Activated naive CD4-positive, alpha-beta T cell treated with anti-CD3 and anti-CD28 coated beads, Interleukin-2, amount 10 ng/mL, durations not matched to agents 7 days and 5 days (primary cell): ENCODE results near the gene KDM5B.

ENCODE experiments used
- CTCF ChIA-PET: fragments of 350-600 bp; sonication (Branson Sonifier 250); formaldehyde crosslinking; loops from one replicate; lab custom pipeline; 2021; ENCODE audit warnings: antibody characterized with exemption; lab: Charles Lee
- DNase-seq: peaks from one replicate; pipeline ENCODE4 v3.0.0-alpha.2; 2020
- H3K27ac Mint-ChIP-seq: one replicate; pipeline ENCODE4 v1.8.0; 2021; ENCODE audit warnings: mild to moderate bottlenecking, moderate library complexity, mixed read lengths
- H3K27me3 Mint-ChIP-seq: one replicate; pipeline ENCODE4 v1.8.0; 2021; ENCODE audit warnings: mild to moderate bottlenecking, mixed read lengths
- H3K36me3 Mint-ChIP-seq: one replicate; pipeline ENCODE4 v1.8.0; 2021; ENCODE audit warnings: mixed read lengths
- H3K4me1 Mint-ChIP-seq: one replicate; pipeline ENCODE4 v1.8.0; 2021; ENCODE audit warnings: mixed read lengths
- H3K4me3 Mint-ChIP-seq: one replicate; pipeline ENCODE4 v1.8.0; 2021; ENCODE audit warnings: mild to moderate bottlenecking, moderate library complexity, mixed read lengths
- H3K9me3 Mint-ChIP-seq: one replicate; pipeline ENCODE4 v1.8.0; 2021; ENCODE audit warnings: mixed read lengths

The KDM5B gene

DNA sequence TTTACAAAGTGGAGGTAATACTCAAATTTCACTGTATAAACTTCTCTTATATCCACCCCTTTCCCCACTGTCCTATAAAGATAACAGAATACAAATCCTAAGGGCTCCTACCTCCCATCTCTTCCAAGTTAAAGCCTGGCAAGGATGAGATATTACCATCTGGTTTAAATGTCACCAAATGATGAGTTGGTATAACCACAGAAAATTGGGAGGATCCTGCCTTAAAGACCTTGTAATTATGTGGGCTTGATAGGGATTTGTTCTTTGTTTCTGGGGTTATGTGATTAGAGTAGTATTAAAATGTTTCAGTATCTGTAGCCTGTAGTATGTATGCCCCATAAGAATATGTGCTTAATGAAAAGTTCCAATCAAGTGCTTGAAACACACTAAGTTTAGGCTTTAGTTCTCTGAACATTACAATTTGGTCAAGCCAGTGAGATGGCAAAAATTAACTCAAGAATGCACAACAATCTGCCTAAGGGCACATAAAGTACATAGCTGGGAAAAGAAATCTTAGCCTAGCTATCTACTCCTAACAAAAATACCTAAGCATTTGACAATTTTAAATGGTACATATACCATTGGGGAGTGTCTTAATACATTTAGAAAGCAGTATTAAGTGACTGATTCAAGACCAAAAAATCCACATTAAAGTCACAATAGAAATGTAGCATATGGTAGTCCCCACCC is 14.0 kb downstream of the KDM5B start:
- H3K9me3 Mint-ChIP-seq, result no peaks in the 10 kb centered on the region
- H3K4me1 Mint-ChIP-seq, result peaks cover 18% of the 10 kb centered on the region
- no peak for DNase-seq
- H3K27me3 Mint-ChIP-seq, result no peaks in the 10 kb centered on the region
- peaks cover 5% of the 10 kb centered on the region for H3K36me3 Mint-ChIP-seq
- CTCF ChIA-PET, result interaction anchor here (0.6 kb wide), 1 partner anchor 178 kb away, joined by 3 read pairs; no protein-coding TSS in a partner anchor
- no peak overlapping the region for H3K27ac Mint-ChIP-seq
- H3K4me3 Mint-ChIP-seq, result no peak overlapping the region

DNA sequence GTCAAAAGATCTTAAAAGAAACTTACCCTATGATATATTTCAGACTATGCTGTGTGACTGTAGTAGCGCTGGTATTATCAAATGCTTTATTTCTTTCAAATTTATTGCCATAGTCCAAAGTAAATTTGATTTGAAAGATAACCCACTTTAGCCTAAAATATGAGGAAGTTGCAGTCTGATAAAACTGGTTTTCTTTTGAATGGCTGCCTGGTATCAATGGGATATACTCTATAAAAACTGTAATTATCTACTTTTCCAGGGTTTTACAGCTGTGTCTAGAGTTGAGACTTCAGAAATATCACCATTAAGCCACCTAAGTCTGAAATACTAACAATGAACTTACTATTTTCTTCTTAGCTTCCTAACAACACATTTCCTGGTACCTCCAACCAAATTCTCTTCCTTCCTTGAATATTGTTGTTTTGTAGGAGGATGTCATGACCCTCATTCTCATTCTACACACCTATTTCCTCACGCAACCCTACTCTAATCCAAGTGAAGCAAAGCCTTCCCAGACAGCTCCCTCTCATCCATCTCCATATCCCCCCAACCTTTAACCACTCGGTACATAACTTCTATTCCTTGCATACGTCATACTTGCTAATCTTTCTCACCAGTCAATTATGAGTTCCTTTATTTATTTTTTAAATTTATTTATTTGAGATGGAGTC is 17.0 kb downstream of the KDM5B start:
- no peak for DNase-seq
- Mint-ChIP-seq H3K4me3 (no peak overlapping the region), H3K4me1 (peaks cover 5% of the 10 kb centered on the region), H3K36me3 (peaks cover 5% of the 10 kb centered on the region), H3K27me3 (no peaks in the 10 kb centered on the region), H3K27ac (no peak overlapping the region), H3K9me3 (no peaks in the 10 kb centered on the region)
- CTCF ChIA-PET, result interaction anchor here (1.6 kb wide), 1 partner anchor 10 kb away, joined by 3 read pairs; no protein-coding TSS in a partner anchor

DNA sequence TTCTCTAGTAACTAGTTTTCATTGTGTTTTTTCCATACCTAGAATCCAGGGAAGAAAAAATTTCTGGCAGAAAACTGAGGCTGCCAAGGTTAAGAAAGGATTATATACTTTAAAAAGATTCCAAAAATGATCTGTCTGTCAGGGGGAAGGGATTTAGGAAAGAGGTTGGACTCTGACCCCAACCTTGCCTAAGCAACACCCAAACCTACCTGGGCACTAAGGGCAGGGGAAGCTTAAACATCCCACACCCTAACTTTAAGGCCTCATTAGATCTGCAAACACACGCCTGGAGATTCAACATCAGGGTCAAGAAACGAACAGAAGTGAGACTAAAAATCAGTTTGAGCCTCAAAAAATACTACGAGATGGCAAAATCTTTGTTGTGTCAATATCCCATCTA is 19.4 kb downstream of the KDM5B start:
- no peak overlapping the region for H3K27ac Mint-ChIP-seq
- peaks cover 5% of the 10 kb centered on the region for H3K4me1 Mint-ChIP-seq
- CTCF ChIA-PET, result no interaction called here

DNA sequence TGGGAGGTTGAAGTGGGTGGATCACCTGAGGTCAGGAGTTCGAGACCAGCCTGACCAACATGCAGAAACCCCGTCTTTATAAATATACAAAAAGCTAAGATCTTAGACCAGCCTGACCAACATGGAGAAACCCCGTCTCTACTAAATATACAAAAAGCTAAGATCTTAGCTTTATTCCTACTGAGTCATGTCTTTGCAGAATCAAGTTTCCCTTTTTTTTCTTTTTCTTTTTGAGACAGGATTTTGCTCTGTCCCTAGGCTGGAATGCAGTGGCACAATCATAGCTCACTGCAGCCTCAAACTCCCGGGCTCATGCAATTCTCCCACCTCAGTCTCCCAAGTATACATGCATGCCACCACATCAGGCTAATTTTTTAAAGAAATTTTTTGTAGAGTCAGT is 21.4 kb downstream of the KDM5B start:
- Mint-ChIP-seq H3K4me3 (no peak overlapping the region), H3K4me1 (peaks cover 5% of the 10 kb centered on the region), H3K27me3 (no peaks in the 10 kb centered on the region), H3K9me3 (no peaks in the 10 kb centered on the region), H3K36me3 (peaks cover 3% of the 10 kb centered on the region), H3K27ac (no peak overlapping the region)
- CTCF ChIA-PET, result interaction anchor here (0.9 kb wide), 1 partner anchor 17 kb away, joined by 3 read pairs; no protein-coding TSS in a partner anchor
- no peak for DNase-seq

More for the DNA sequence above, 19.4 kb downstream of the KDM5B start:
- DNase-seq, result no peak
- H3K9me3 Mint-ChIP-seq, result no peaks in the 10 kb centered on the region
- peaks cover 5% of the 10 kb centered on the region for H3K36me3 Mint-ChIP-seq
- H3K4me3 Mint-ChIP-seq, result no peak overlapping the region
- H3K27me3 Mint-ChIP-seq, result no peaks in the 10 kb centered on the region

DNA sequence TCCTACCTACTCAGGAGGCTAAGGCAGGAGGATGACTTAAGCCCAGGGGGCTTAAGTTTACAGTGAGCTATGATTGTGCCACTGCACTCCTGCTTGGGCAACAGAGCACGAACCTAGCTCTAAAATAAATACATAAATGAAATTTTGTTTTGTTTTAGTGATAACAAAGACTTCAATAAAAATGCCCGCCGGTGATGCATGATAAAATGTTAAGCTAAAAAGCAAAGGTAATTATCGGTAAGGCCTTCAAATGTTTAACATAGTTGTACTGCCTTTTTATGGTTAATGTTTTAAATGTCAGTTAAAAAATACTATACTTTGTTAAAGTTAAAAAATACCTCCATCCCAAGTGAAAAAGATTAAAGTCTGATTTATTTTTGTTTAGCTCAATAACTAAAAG is 27.0 kb downstream of the KDM5B start:
- peaks cover 5% of the 10 kb centered on the region for H3K4me1 Mint-ChIP-seq
- no peaks in the 10 kb centered on the region for H3K9me3 Mint-ChIP-seq
- H3K36me3 Mint-ChIP-seq, result peaks cover 3% of the 10 kb centered on the region
- no peak overlapping the region for H3K4me3 Mint-ChIP-seq
- no peak overlapping the region for H3K27ac Mint-ChIP-seq
- H3K27me3 Mint-ChIP-seq, result no peaks in the 10 kb centered on the region
- DNase-seq, result no peak
- CTCF ChIA-PET, result interaction anchor here (0.9 to 1.3 kb wide), 3 partner anchors 9 to 24 kb away, joined by 3 read pairs; no protein-coding TSS in a partner anchor

DNA sequence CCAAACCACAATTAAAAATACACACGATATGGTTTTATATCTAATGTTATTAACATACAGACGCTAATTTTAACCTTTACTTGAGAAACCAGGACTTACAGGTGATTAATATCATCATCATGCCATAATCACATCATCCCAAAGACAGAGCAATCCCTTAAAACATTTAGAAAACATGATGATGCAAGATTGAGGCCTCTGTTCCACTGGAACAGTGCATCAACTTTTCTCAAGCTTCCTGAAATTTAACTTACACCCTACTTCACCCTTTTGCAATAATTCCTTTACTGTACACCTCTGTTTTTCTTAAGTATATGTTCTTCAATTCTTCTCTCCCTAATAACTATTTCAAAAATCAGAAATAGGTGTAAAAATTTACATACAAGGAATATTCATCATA is 38.1 kb downstream of the KDM5B start:
- no peak for DNase-seq
- Mint-ChIP-seq H3K4me3 (no peak overlapping the region), H3K27ac (no peak overlapping the region), H3K27me3 (no peaks in the 10 kb centered on the region), H3K36me3 (peaks cover 28% of the 10 kb centered on the region), H3K9me3 (no peaks in the 10 kb centered on the region), H3K4me1 (no peaks in the 10 kb centered on the region)
- CTCF ChIA-PET, result interaction anchor here (0.8 kb wide), 1 partner anchor 16 kb away, joined by 3 read pairs; no protein-coding TSS in a partner anchor

DNA sequence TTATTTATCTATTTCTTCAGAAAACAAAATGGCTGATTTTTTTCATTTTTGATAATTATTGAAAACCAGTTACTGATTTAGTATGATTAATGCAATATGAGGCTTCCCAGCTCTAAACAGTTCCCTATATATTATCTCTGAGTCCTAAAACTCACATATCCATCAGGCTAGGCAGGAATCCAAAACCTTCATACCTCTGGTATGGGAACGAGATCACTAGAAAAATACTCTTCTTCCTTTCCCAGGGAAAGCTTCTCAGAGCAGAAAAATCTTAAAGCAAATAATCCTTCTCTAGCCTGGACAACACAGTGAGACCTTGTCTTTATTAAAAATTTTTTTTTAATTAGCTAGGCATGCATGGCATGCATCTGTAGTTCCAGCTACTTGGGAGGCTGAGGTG is 42.5 kb downstream of the KDM5B start:
- CTCF ChIA-PET, result interaction anchor here (0.7 kb wide), 1 partner anchor 86 kb away, joined by 3 read pairs; no protein-coding TSS in a partner anchor
- no peak for DNase-seq
- H3K27me3 Mint-ChIP-seq, result no peaks in the 10 kb centered on the region
- peaks cover 28% of the 10 kb centered on the region for H3K36me3 Mint-ChIP-seq
- no peaks in the 10 kb centered on the region for H3K9me3 Mint-ChIP-seq
- H3K4me3 Mint-ChIP-seq, result no peak overlapping the region
- H3K4me1 Mint-ChIP-seq, result no peaks in the 10 kb centered on the region
- H3K27ac Mint-ChIP-seq, result no peak overlapping the region

DNA sequence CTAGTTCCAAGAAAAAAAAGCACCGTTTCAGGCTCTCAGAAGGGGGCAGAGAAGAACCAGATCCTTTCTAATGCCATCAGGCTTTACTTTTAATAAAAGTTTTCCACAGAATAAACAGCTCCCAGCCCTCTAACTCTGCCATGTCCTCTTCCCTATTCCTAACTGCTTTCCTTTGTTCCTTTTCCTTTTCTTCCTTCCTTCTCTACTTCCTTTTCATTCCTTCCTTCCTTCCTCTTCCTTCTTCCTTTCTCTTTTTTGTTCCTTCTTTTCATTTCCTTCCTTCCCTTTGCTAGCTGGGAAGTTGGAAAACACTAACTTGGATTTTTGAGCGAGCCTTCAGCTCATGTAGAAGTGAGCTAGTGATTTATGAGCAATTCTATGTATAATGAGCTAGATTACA is 46.2 kb downstream of the KDM5B start:
- DNase-seq, result no peak
- no peaks in the 10 kb centered on the region for H3K9me3 Mint-ChIP-seq
- no peak overlapping the region for H3K4me3 Mint-ChIP-seq
- H3K4me1 Mint-ChIP-seq, result no peaks in the 10 kb centered on the region
- H3K27me3 Mint-ChIP-seq, result no peaks in the 10 kb centered on the region
- peaks cover 41% of the 10 kb centered on the region for H3K36me3 Mint-ChIP-seq
- no peak overlapping the region for H3K27ac Mint-ChIP-seq
- CTCF ChIA-PET, result interaction anchor here (0.7 to 1.2 kb wide), 2 partner anchors 18 to 81 kb away, joined by 3 to 5 read pairs; no protein-coding TSS in a partner anchor

DNA sequence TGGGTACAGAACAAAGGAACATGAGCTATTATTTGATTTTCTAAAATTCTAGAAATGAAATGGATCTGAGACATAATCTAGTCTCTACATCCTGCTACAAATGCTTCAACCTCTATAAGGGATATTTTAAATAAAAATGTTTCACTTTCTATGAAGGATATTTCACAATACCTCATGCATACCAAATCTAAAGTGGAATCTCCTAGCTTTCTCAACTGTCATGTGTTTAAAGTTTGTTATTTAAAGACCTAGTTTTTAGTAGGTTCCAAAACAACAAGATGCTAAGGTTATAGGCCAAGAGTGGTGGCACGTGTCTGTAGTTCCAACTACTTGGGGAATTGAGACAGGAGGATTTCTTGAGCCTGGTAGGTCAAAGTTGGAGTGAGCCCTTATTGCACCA is 47.6 kb downstream of the KDM5B start:
- Mint-ChIP-seq H3K4me3 (no peak overlapping the region), H3K27me3 (no peaks in the 10 kb centered on the region), H3K9me3 (no peaks in the 10 kb centered on the region), H3K36me3 (peaks cover 41% of the 10 kb centered on the region), H3K27ac (no peak overlapping the region), H3K4me1 (no peaks in the 10 kb centered on the region)
- no peak for DNase-seq
- CTCF ChIA-PET, result interaction anchor here (0.7 kb wide), 1 partner anchor 11 kb away, joined by 3 read pairs; no protein-coding TSS in a partner anchor

DNA sequence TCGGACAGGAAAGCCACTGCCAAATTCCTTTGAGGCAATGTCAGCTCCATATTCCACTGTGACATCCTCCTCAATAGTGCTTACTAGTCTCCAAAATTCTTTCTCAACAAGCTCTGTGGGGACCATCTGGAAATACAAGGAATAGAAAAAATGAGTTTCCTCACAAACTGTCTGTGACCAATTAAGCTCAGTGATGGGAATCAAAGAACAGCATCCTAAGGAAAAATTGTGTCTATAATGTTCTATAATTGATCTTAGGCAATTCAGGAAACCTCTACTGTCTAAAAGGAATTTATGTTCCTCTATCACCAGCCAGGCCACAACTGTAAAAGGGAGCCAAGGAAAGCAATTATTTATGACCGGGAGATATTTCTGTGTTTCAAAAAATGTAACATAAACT is 51.8 kb downstream of the KDM5B start:
- Mint-ChIP-seq H3K4me1 (no peaks in the 10 kb centered on the region), H3K9me3 (no peaks in the 10 kb centered on the region), H3K36me3 (peaks cover 47% of the 10 kb centered on the region), H3K4me3 (no peak overlapping the region), H3K27me3 (no peaks in the 10 kb centered on the region), H3K27ac (no peak overlapping the region)
- DNase-seq, result no peak
- CTCF ChIA-PET, result interaction anchor here (1.1 kb wide), 1 partner anchor 104 kb away, joined by 3 read pairs; no protein-coding TSS in a partner anchor

DNA sequence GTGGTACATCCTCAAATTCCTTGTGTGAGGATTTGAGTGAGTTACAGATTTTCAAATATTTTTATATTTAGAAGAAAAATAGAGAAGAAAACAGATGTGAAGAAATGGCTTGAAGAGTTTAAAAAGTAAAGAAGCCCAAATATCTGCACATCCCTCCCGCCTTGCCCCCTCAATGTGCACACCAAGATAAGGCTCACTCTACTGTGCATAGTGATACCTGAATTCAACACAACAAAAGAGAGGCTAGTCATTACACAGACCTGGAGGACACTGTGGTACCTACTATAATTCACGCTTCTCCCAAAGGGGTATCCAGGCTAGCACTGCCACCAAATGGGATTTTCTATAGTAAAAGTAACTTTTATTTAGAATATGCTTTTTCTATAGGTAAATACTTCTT is 53.9 kb downstream of the KDM5B start:
- no peak for DNase-seq
- CTCF ChIA-PET, result no interaction called here
- Mint-ChIP-seq H3K27me3 (no peaks in the 10 kb centered on the region), H3K4me1 (no peaks in the 10 kb centered on the region), H3K36me3 (peaks cover 51% of the 10 kb centered on the region), H3K27ac (no peak overlapping the region), H3K4me3 (no peak overlapping the region), H3K9me3 (no peaks in the 10 kb centered on the region)

DNA sequence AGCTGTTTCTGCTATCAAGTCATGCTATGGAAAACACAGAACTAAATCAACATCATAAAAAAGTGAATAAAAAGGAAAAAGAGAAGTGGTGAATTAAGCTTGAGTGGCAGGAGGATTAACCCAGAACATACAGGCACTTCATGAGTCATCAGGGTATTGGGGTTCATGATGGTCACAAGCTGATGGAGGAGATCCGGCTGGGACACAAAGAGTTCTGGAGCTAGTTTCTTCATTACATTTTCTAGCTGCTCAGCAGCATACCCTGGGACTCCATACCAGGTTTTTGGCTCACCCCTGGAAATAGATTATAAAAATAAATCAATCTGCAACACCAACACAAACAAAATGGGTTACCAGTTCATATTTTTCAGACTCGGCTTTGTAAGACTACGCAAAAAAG is 55.4 kb downstream of the KDM5B start:
- Mint-ChIP-seq H3K27me3 (no peaks in the 10 kb centered on the region), H3K36me3 (peaks cover 56% of the 10 kb centered on the region), H3K27ac (no peak overlapping the region), H3K4me1 (no peaks in the 10 kb centered on the region), H3K9me3 (no peaks in the 10 kb centered on the region), H3K4me3 (no peak overlapping the region)
- CTCF ChIA-PET, result interaction anchor here (1.0 to 1.5 kb wide), 4 partner anchors 28 to 270 kb away, joined by 3 to 5 read pairs (median 4); no protein-coding TSS in a partner anchor
- DNase-seq, result no peak

DNA sequence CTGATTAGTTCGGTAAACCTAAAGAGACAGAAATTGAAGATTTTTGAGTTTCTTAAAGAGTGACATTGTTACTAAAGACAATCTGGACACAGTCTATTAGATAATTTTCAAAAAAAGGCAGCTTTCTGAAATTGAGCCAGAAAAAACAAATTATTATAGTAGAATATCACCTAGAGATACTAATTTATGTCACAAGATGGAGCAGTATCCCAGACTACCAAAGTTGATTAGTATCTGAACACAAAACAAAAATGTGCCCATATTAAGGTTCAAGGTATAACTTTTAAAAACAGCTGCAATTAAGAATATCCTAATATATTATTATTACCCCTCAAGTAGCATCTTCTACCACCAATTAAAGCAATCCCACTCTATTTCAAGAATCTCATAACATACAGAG is 57.5 kb downstream of the KDM5B start:
- no peak overlapping the region for H3K27ac Mint-ChIP-seq
- no peak for DNase-seq
- H3K4me3 Mint-ChIP-seq, result no peak overlapping the region
- H3K36me3 Mint-ChIP-seq, result peaks cover 50% of the 10 kb centered on the region
- no peaks in the 10 kb centered on the region for H3K27me3 Mint-ChIP-seq
- no peaks in the 10 kb centered on the region for H3K4me1 Mint-ChIP-seq
- CTCF ChIA-PET, result interaction anchor here (0.9 to 2.2 kb wide), 5 partner anchors 9 to 217 kb away, joined by 3 to 5 read pairs (median 4); no protein-coding TSS in a partner anchor
- H3K9me3 Mint-ChIP-seq, result no peaks in the 10 kb centered on the region

DNA sequence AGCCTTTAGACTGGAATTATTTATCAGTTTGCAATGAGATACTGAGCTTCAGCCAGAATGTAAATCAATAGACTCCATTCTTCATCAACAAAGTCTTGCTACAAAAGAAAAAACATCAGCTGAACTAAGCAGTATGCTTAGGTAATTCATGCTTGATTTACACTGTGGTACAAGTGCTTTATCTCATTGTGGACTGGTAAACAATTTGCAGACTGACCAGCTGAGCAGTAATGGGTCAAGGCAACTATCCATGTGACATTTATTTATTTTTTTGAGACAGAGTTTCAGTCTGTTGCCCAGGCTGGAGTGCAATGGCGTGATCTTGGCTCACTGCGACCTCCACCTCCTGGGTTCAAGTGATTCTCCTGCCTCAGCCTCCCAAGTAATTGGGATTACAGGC is 58.2 kb downstream of the KDM5B start:
- Mint-ChIP-seq H3K27me3 (no peaks in the 10 kb centered on the region), H3K9me3 (peaks cover 1% of the 10 kb centered on the region), H3K36me3 (peaks cover 51% of the 10 kb centered on the region), H3K4me1 (no peaks in the 10 kb centered on the region), H3K4me3 (no peak overlapping the region), H3K27ac (no peak overlapping the region)
- CTCF ChIA-PET, result interaction anchor here (0.6 to 2.2 kb wide), 6 partner anchors 10 to 218 kb away, joined by 3 to 7 read pairs (median 4); no protein-coding TSS in a partner anchor
- DNase-seq, result no peak
